ENCODE measurements around the gene MYCBPAP. TPM values are rescaled to one million over a fixed set of nuclear protein-coding genes. Genes with fewer than 3 reads are reported as not detected.

MYCBPAP gene
- polyA plus RNA-seq, 3 donors, result not detected

DNA sequence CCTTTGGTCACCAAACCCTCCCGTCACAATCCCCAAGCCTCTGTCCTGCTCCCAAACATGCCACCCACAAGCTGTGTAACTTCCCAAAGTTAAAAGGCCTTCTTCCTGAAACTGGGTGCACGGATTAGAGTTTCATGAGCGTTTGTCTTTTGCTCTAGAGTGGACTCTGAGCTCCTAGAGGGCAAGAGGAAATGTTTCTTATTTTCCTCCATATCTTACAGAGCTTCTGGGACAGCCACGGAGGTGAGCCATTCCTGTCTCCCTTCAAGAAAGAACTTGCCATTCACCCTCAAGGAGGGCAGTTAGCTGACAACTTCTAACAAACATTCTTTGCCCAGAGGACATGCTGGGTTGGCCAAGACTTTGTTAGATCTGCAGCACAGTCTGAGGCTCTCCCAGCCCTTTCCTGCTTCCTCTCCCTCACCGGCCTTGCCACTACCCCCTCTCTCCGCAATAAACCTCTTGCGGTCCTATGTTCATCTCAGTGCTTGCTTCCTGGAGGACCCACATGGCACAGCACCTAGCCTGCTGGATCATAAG is 2.6 kb upstream of the MYCBPAP start:
- Mint-ChIP-seq H3K36me3 (no peaks in the 10 kb centered on the region), H3K9me3 (peaks cover 0 to 2% (median 0%) of the 10 kb centered on the region in 7 donors), H3K27ac (peak overlapping the region in 5 of 7 donors; percentile 35 to 78 (median 50)), H3K4me3 (no peak overlapping the region), H3K4me1 (peaks cover 36% of the 10 kb centered on the region), H3K27me3 (ENCODE audit: low read depth in 3 of 3) (peaks cover 4 to 8% (median 5%) of the 10 kb centered on the region in 3 donors)
- DNase-seq, result no peak
- Histone ChIP-seq H3K27me3 (ENCODE audit: control insufficient read depth in 2 of 2, insufficient read depth in 2 of 2, low read length in 2 of 2) (no peaks in the 10 kb centered on the region), H3K4me2 (replicated peaks; ENCODE audit: extremely low read depth, low read length, poor library complexity, severe bottlenecking) (no peak overlapping the region), H4K20me1 (ENCODE audit: insufficient read depth, low read length) (no peaks in the 10 kb centered on the region), H2AFZ (ENCODE audit: insufficient read depth, low read depth, low read length, poor library complexity, severe bottlenecking) (no peak overlapping the region), H3K9me3 (replicated peaks in 1 of 2; ENCODE audit: control insufficient read depth in 1 of 2, insufficient read depth in 1 of 2, low read length in 2 of 2) (no peaks in the 10 kb centered on the region), H3K36me3 (replicated peaks in 1 of 2; ENCODE audit: control insufficient read depth in 1 of 2, insufficient read depth in 2 of 2, low read length in 2 of 2) (no peaks in the 10 kb centered on the region), H3K9ac (ENCODE audit: insufficient read depth, low read length, poor library complexity, severe bottlenecking) (no peak overlapping the region), H3K4me3 (replicated peaks in 1 of 3; ENCODE audit: low read depth in 2 of 3, low read length in 3 of 3) (no peak overlapping the region), H3K79me2 (ENCODE audit: insufficient read depth, low read length) (no peaks in the 10 kb centered on the region), H3K27ac (ENCODE audit: low read depth in 1 of 2, low read length in 2 of 2) (no peak overlapping the region), H3K4me1 (ENCODE audit: control insufficient read depth in 1 of 2, insufficient read depth in 2 of 2, low read length in 2 of 2) (peaks cover 17 to 29% of the 10 kb centered on the region in 2 donors)
- TF ChIP-seq, protein P1, sequence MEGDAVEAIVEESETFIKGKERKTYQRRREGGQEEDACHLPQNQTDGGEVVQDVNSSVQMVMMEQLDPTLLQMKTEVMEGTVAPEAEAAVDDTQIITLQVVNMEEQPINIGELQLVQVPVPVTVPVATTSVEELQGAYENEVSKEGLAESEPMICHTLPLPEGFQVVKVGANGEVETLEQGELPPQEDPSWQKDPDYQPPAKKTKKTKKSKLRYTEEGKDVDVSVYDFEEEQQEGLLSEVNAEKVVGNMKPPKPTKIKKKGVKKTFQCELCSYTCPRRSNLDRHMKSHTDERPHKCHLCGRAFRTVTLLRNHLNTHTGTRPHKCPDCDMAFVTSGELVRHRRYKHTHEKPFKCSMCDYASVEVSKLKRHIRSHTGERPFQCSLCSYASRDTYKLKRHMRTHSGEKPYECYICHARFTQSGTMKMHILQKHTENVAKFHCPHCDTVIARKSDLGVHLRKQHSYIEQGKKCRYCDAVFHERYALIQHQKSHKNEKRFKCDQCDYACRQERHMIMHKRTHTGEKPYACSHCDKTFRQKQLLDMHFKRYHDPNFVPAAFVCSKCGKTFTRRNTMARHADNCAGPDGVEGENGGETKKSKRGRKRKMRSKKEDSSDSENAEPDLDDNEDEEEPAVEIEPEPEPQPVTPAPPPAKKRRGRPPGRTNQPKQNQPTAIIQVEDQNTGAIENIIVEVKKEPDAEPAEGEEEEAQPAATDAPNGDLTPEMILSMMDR (IDR thresholded peaks at IDR 0.05), result no peak
- 62% methylated on average over 2 of the region's 7 CpGs for WGBS (ENCODE audit: insufficient coverage)
- intact Hi-C loops (cut with micrococcal nuclease), result loop anchor here in 1 of 2 donors (2.0 kb wide), 1 partner anchor 25 kb away; no protein-coding TSS in a partner anchor

DNA sequence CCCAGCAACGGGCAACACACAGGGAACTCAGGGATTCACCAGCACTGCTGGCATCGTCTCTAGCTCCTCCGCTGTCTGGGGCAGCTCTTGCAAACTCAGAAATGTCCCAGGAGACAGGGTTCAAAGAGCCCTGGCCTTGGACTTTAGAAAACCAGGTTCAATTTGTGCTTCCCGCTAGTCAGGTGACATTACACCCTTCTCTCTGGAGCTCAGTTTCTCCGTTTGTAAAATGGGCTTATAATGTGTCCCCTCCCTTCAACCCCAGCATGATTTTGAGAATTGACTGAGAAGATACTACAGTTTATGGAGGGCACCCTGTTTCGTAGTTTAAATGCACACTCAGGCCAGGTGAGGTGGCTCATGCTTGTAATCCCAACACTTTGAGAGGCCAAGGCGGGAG is 1.9 kb upstream of the MYCBPAP start:
- H3K4me1 ChIP-seq (ENCODE audit: control insufficient read depth in 1 of 2, insufficient read depth in 2 of 2, low read length in 2 of 2), result peaks cover 17 to 29% of the 10 kb centered on the region in 2 donors
- H3K4me2 ChIP-seq (replicated peaks; ENCODE audit: extremely low read depth, low read length, poor library complexity, severe bottlenecking), result no peak overlapping the region
- H4K20me1 ChIP-seq (ENCODE audit: insufficient read depth, low read length), result no peaks in the 10 kb centered on the region
- TF ChIP-seq, protein P1 (IDR thresholded peaks at IDR 0.05), result no peak
- H3K9me3 Mint-ChIP-seq, result peaks cover 0 to 2% (median 0%) of the 10 kb centered on the region in 7 donors
- H3K27me3 Mint-ChIP-seq (ENCODE audit: low read depth in 3 of 3), result peaks cover 4 to 8% (median 5%) of the 10 kb centered on the region in 3 donors
- H3K27me3 ChIP-seq (ENCODE audit: control insufficient read depth in 2 of 2, insufficient read depth in 2 of 2, low read length in 2 of 2), result no peaks in the 10 kb centered on the region
- intact Hi-C loops (cut with micrococcal nuclease), result no loop called here
- H2AFZ ChIP-seq (ENCODE audit: insufficient read depth, low read depth, low read length, poor library complexity, severe bottlenecking), result no peak overlapping the region
- WGBS (ENCODE audit: insufficient coverage), result 83% methylated on average over 4 of the region's 7 CpGs
- peaks cover 42% of the 10 kb centered on the region for H3K4me1 Mint-ChIP-seq
- H3K9ac ChIP-seq (ENCODE audit: insufficient read depth, low read length, poor library complexity, severe bottlenecking), result no peak overlapping the region
- DNase-seq, result no peak
- no peaks in the 10 kb centered on the region for H3K79me2 ChIP-seq (ENCODE audit: insufficient read depth, low read length)
- no peaks in the 10 kb centered on the region for H3K9me3 ChIP-seq (replicated peaks in 1 of 2; ENCODE audit: control insufficient read depth in 1 of 2, insufficient read depth in 1 of 2, low read length in 2 of 2)
- H3K27ac ChIP-seq (ENCODE audit: low read depth in 1 of 2, low read length in 2 of 2), result no peak overlapping the region
- H3K36me3 Mint-ChIP-seq, result no peaks in the 10 kb centered on the region
- no peak overlapping the region for H3K4me3 Mint-ChIP-seq
- no peak overlapping the region for H3K4me3 ChIP-seq (replicated peaks in 1 of 3; ENCODE audit: low read depth in 2 of 3, low read length in 3 of 3)
- H3K36me3 ChIP-seq (replicated peaks in 1 of 2; ENCODE audit: control insufficient read depth in 1 of 2, insufficient read depth in 2 of 2, low read length in 2 of 2), result no peaks in the 10 kb centered on the region
- H3K27ac Mint-ChIP-seq, result peak overlapping the region in 1 of 7 donors; percentile 63
